ENCODE results near the gene OTOS. TPM values are rescaled to one million over a fixed set of nuclear protein-coding genes. Genes with fewer than 3 reads are reported as not detected.

Gene OTOS
- total and polyA plus RNA-seq, 2 donors (not counting 1 experiment from before 2014, with no cell fraction given): not detected

DNA sequence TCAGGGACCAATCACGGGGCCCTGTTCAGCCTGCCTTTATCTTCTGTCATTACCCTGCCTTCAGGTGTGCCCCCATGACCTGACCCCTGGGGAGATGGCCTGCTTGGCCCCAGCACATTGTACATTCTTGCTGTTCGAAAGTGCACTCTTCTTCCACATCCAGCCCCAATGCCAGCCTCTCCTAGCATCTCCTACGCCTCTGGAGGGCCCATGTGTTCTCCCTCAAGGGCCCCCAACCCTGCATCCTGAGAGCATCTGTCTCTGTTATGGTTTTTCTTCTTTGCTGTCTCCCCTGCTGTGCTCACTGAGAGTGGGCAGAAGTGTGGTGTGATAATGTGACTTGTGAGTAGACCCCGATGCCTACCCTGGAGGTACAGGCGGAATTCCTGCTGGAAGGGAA is 41.5 kb upstream of the OTOS start:
- H3K4me1 Mint-ChIP-seq: no peaks in the 10 kb centered on the region
- Histone ChIP-seq H3K4me1 (ENCODE audit: control insufficient read depth in 2 of 2, insufficient read depth in 2 of 2, low read length in 2 of 2) (no peaks in the 10 kb centered on the region), H3K27ac (ENCODE audit: low read length in 2 of 2) (no peak overlapping the region), H4K20me1 (ENCODE audit: control insufficient read depth, insufficient read depth, low read length, poor library complexity, severe bottlenecking) (no peaks in the 10 kb centered on the region), H3K27me3 (replicated peaks in 1 of 4; ENCODE audit: control extremely low read depth in 1 of 4, control insufficient read depth in 3 of 4, insufficient read depth in 4 of 4, low read length in 3 of 4) (peaks cover 0 to 3% (median 0%) of the 10 kb centered on the region in 4 experiments), H3K4me2 (replicated peaks; ENCODE audit: low read depth, low read length, poor library complexity, severe bottlenecking) (no peak overlapping the region), H3K36me3 (replicated peaks in 1 of 2; ENCODE audit: control extremely low read depth in 1 of 2, control insufficient read depth in 1 of 2, extremely low read depth in 1 of 2, insufficient read depth in 2 of 2, low read length in 1 of 2) (no peaks in the 10 kb centered on the region), H3K9ac (ENCODE audit: low read length) (no peak overlapping the region), H3K79me2 (ENCODE audit: control insufficient read depth, insufficient read depth, low read length) (no peaks in the 10 kb centered on the region), H3K9me3 (ENCODE audit: control extremely low read depth in 1 of 3, control insufficient read depth in 2 of 3, insufficient read depth in 1 of 3, low read length in 2 of 3) (peaks cover 0 to 1% (median 0%) of the 10 kb centered on the region in 3 donors), H2AFZ (ENCODE audit: insufficient read depth, low read depth, low read length, poor library complexity, severe bottlenecking) (no peak overlapping the region), H3K4me3 (ENCODE audit: control extremely low read depth in 1 of 5, extremely low read depth in 1 of 5, insufficient read depth in 1 of 5, low read depth in 2 of 5, low read length in 4 of 5) (no peak overlapping the region)
- TF ChIP-seq, protein P1, sequence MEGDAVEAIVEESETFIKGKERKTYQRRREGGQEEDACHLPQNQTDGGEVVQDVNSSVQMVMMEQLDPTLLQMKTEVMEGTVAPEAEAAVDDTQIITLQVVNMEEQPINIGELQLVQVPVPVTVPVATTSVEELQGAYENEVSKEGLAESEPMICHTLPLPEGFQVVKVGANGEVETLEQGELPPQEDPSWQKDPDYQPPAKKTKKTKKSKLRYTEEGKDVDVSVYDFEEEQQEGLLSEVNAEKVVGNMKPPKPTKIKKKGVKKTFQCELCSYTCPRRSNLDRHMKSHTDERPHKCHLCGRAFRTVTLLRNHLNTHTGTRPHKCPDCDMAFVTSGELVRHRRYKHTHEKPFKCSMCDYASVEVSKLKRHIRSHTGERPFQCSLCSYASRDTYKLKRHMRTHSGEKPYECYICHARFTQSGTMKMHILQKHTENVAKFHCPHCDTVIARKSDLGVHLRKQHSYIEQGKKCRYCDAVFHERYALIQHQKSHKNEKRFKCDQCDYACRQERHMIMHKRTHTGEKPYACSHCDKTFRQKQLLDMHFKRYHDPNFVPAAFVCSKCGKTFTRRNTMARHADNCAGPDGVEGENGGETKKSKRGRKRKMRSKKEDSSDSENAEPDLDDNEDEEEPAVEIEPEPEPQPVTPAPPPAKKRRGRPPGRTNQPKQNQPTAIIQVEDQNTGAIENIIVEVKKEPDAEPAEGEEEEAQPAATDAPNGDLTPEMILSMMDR (IDR thresholded peaks at IDR 0.05): no peak
- no peak for TF ChIP-seq EZH2 (IDR thresholded peaks at IDR 0.05; ENCODE audit: borderline replicate concordance, insufficient read depth, low read depth, low read length, poor library complexity, severe bottlenecking)
- intact Hi-C loops (cut with micrococcal nuclease): no loop called here
- no peaks in the 10 kb centered on the region for H3K9me3 Mint-ChIP-seq (ENCODE audit: insufficient read depth)
- H3K4me3 Mint-ChIP-seq: no peak overlapping the region
- H3K27ac Mint-ChIP-seq: no peak overlapping the region
- 82% methylated on average over 5 of the region's 5 CpGs for WGBS (ENCODE audit: insufficient coverage)
- ATAC-seq (ENCODE audit: low read depth): no peak
- ChIA-PET CTCF (no interaction called here), POLR2A (no interaction called here)
- H3K27me3 Mint-ChIP-seq: peaks cover 21% of the 10 kb centered on the region
- no peak for DNase-seq

DNA sequence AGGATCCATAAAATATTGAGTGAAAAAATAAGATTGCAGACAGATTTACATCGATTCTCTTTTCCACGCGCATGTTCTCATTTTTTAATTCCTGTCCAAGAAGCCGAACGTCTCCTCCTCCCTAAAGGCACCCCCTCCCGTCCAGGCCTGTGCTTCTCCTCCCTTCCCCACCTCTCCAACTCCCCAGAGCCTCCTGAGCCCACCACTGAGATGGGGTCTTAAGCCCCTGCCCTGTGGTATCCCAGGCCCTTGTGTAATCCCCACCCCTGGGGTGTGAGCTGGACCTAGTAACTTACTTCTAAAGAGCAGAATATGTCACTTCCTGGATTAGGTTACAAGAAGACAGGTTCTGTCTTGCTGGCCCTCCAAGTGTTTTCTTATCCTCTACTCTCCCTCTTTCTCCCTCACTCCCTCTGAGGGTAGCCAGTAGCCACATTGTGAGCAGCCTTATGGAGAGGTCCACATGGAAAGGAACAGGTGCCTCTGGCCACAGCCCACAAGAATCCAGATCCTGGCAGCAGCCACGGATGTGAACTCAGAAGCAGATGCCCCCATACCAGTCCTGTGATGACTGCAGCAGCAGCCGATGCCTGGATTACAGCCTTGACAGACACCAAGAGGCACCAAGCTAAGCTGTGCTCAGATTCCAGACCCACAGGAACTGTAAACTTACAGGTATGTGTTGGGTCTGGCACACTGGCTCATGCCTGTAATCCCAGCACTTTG is 39.6 kb upstream of the OTOS start:
- TF ChIP-seq, protein P1 (IDR thresholded peaks at IDR 0.05): no peak
- no peak for TF ChIP-seq EZH2 (IDR thresholded peaks at IDR 0.05; ENCODE audit: borderline replicate concordance, insufficient read depth, low read depth, low read length, poor library complexity, severe bottlenecking)
- Histone ChIP-seq H3K4me3 (ENCODE audit: control extremely low read depth in 1 of 5, extremely low read depth in 1 of 5, insufficient read depth in 1 of 5, low read depth in 2 of 5, low read length in 4 of 5) (no peak overlapping the region), H3K4me1 (ENCODE audit: control insufficient read depth in 2 of 2, insufficient read depth in 2 of 2, low read length in 2 of 2) (no peaks in the 10 kb centered on the region), H3K4me2 (replicated peaks; ENCODE audit: low read depth, low read length, poor library complexity, severe bottlenecking) (no peak overlapping the region), H4K20me1 (ENCODE audit: control insufficient read depth, insufficient read depth, low read length, poor library complexity, severe bottlenecking) (no peaks in the 10 kb centered on the region), H3K9ac (ENCODE audit: low read length) (no peak overlapping the region), H3K27me3 (replicated peaks in 1 of 4; ENCODE audit: control extremely low read depth in 1 of 4, control insufficient read depth in 3 of 4, insufficient read depth in 4 of 4, low read length in 3 of 4) (peaks cover 0 to 6% (median 0%) of the 10 kb centered on the region in 4 experiments), H3K9me3 (ENCODE audit: control extremely low read depth in 1 of 3, control insufficient read depth in 2 of 3, insufficient read depth in 1 of 3, low read length in 2 of 3) (no peaks in the 10 kb centered on the region), H2AFZ (ENCODE audit: insufficient read depth, low read depth, low read length, poor library complexity, severe bottlenecking) (no peak overlapping the region), H3K27ac (ENCODE audit: low read length in 2 of 2) (no peak overlapping the region), H3K36me3 (replicated peaks in 1 of 2; ENCODE audit: control extremely low read depth in 1 of 2, control insufficient read depth in 1 of 2, extremely low read depth in 1 of 2, insufficient read depth in 2 of 2, low read length in 1 of 2) (no peaks in the 10 kb centered on the region), H3K79me2 (ENCODE audit: control insufficient read depth, insufficient read depth, low read length) (no peaks in the 10 kb centered on the region)
- Mint-ChIP-seq H3K27me3 (peaks cover 21% of the 10 kb centered on the region), H3K9me3 (ENCODE audit: insufficient read depth) (no peaks in the 10 kb centered on the region), H3K4me3 (no peak overlapping the region), H3K27ac (no peak overlapping the region), H3K4me1 (no peaks in the 10 kb centered on the region)
- POLR2A ChIA-PET: no interaction called here
- CTCF ChIA-PET: no interaction called here
- intact Hi-C loops (cut with micrococcal nuclease): no loop called here
- no peak for ATAC-seq (ENCODE audit: low read depth)
- WGBS (ENCODE audit: insufficient coverage): 72% methylated on average over 6 of the region's 8 CpGs
- no peak for DNase-seq
